Activated CD8-positive, alpha-beta T cell treated with anti-CD3 and anti-CD28 coated beads, Interleukin-2, amount 10 ng/mL, durations not matched to agents 7 days and 5 days (primary cell): ENCODE results near the gene PRSS57. TPM values are rescaled to one million over a fixed set of nuclear protein-coding genes. Genes with fewer than 3 reads are reported as not detected.
"Not testable (repeated sequence)": the region's sequence is repeated elsewhere in the genome, so short reads cannot be mapped to it uniquely, and the experiment has no call there.

ENCODE experiments used
- ATAC-seq: fragments of 150-1000 bp; cut with Tn5 transposase; one replicate; pipeline ENCODE4 v1.10.0; 2021; ENCODE audit warnings: moderate library complexity
- CTCF ChIA-PET: fragments of 350-600 bp; sonication (Branson Sonifier 250); formaldehyde crosslinking; loops from one replicate; lab custom pipeline; 2021; ENCODE audit warnings: antibody characterized with exemption; lab: Charles Lee
- POLR2A ChIA-PET: fragments of 350-600 bp; sonication (Branson Sonifier 250); formaldehyde crosslinking; loops from one replicate; lab custom pipeline; 2021; ENCODE audit warnings: antibody characterized with exemption; lab: Charles Lee
- DNase-seq: peaks from one replicate; pipeline ENCODE4 v3.0.0-alpha.2; 2020
- H3K27ac Mint-ChIP-seq: one replicate; pipeline ENCODE4 v1.8.0; 2021; ENCODE audit warnings: mild to moderate bottlenecking, mixed read lengths
- H3K27me3 Mint-ChIP-seq: one replicate; pipeline ENCODE4 v1.8.0; 2021; ENCODE audit warnings: low read depth, mixed read lengths
- H3K36me3 Mint-ChIP-seq: one replicate; pipeline ENCODE4 v1.8.0; 2021; ENCODE audit warnings: low read depth, mixed read lengths
- H3K4me1 Mint-ChIP-seq: one replicate; pipeline ENCODE4 v1.8.0; 2021; ENCODE audit warnings: low read depth, mixed read lengths
- H3K4me3 Mint-ChIP-seq: one replicate; pipeline ENCODE4 v1.8.0; 2021; ENCODE audit warnings: mild to moderate bottlenecking, mixed read lengths
- H3K9me3 Mint-ChIP-seq: one replicate; pipeline ENCODE4 v1.8.0; 2022; ENCODE audit warnings: mixed read lengths; ENCODE audit not compliant: insufficient read depth
- total RNA-seq, 2 experiments: library from RNA; stranded (reverse); gene quantifications; one replicate each; pipeline ENCODE4 v1.2.3, GENCODE V29; 2021

PRSS57 gene
- total RNA-seq, 2 experiments from 2014 or later = not detected

GRCh38 chr19:676339-677105, 18.7 kb downstream of the PRSS57 start, which contains the start of gene FSTL3:
FSTL3 (plus strand) TSS chr19:676392; CDS start chr19:676424, 32 bp downstream.
- Mint-ChIP-seq H3K27ac (no peak within 1 kb of the TSS), H3K4me1 (peaks cover 9% of the 10 kb centered on the region), H3K27me3 (peaks cover 17% of the 10 kb centered on the region), H3K9me3 (no peaks in the 10 kb centered on the region), H3K36me3 (no peaks in the 10 kb centered on the region), H3K4me3 (no peak within 1 kb of the TSS)
- ATAC-seq (no peak), DNase-seq (no peak)
- CTCF ChIA-PET = no interaction called here
- POLR2A ChIA-PET = no interaction called here

GRCh38 chr19:676007-676338, 19.3 kb downstream of the PRSS57 start:
- Mint-ChIP-seq H3K4me1 (peaks cover 6% of the 10 kb centered on the region), H3K27me3 (peaks cover 17% of the 10 kb centered on the region), H3K36me3 (no peaks in the 10 kb centered on the region), H3K4me3 (no peak overlapping the region), H3K9me3 (no peaks in the 10 kb centered on the region), H3K27ac (no peak overlapping the region)
- ATAC-seq (no peak), DNase-seq (no peak)
- CTCF ChIA-PET = no interaction called here
- POLR2A ChIA-PET = no interaction called here

GRCh38 chr19:674282-675151, 20.7 kb downstream of the PRSS57 start:
- peaks cover 3% of the 10 kb centered on the region for H3K4me1 Mint-ChIP-seq
- ATAC-seq = no peak
- no peaks in the 10 kb centered on the region for H3K36me3 Mint-ChIP-seq
- H3K9me3 Mint-ChIP-seq = no peaks in the 10 kb centered on the region
- no peak for DNase-seq
- peaks cover 17% of the 10 kb centered on the region for H3K27me3 Mint-ChIP-seq
- H3K27ac Mint-ChIP-seq = no peak overlapping the region
- CTCF ChIA-PET = no interaction called here
- POLR2A ChIA-PET = no interaction called here
- H3K4me3 Mint-ChIP-seq = no peak overlapping the region

GRCh38 chr19:670609-671075, 24.6 kb downstream of the PRSS57 start:
- H3K4me1 Mint-ChIP-seq = no peaks in the 10 kb centered on the region
- H3K36me3 Mint-ChIP-seq = no peaks in the 10 kb centered on the region
- no peak overlapping the region for H3K4me3 Mint-ChIP-seq
- DNase-seq (no peak), ATAC-seq (peak; percentile 41)
- POLR2A ChIA-PET = no interaction called here
- H3K27ac Mint-ChIP-seq = no peak overlapping the region
- CTCF ChIA-PET = interaction anchor here (1.1 kb wide), 1 partner anchor 64 kb away, joined by 3 read pairs; no protein-coding TSS in a partner anchor
- no peaks in the 10 kb centered on the region for H3K9me3 Mint-ChIP-seq
- peaks cover 21% of the 10 kb centered on the region for H3K27me3 Mint-ChIP-seq

- Mint-ChIP-seq H3K4me1 (peaks cover 13% of the 10 kb centered on the region), H3K27me3 (peaks cover 11% of the 10 kb centered on the region)
- H3K27ac Mint-ChIP-seq, DNase-seq, ATAC-seq, POLR2A ChIA-PET, H3K4me3 Mint-ChIP-seq, H3K36me3 Mint-ChIP-seq, H3K9me3 Mint-ChIP-seq: not testable (repeated sequence)
- CTCF ChIA-PET = interaction anchor here (1.3 kb wide), 1 partner anchor 65 kb away, joined by 4 read pairs; no protein-coding TSS in a partner anchor
Observed at GRCh38 chr19:668675-669434, 26.4 kb downstream of the PRSS57 start.

GRCh38 chr19:666985-667573, 28.2 kb downstream of the PRSS57 start:
- DNase-seq, ATAC-seq, H3K36me3 Mint-ChIP-seq, POLR2A ChIA-PET, H3K4me3 Mint-ChIP-seq, CTCF ChIA-PET, H3K27ac Mint-ChIP-seq, H3K9me3 Mint-ChIP-seq: not testable (repeated sequence)
- Mint-ChIP-seq H3K4me1 (peaks cover 19% of the 10 kb centered on the region), H3K27me3 (peaks cover 10% of the 10 kb centered on the region)

GRCh38 chr19:664913-665443, 30.3 kb downstream of the PRSS57 start:
- H3K27ac Mint-ChIP-seq = no peak overlapping the region
- CTCF ChIA-PET = no interaction called here
- H3K9me3 Mint-ChIP-seq = no peaks in the 10 kb centered on the region
- ATAC-seq = no peak
- peaks cover 33% of the 10 kb centered on the region for H3K4me1 Mint-ChIP-seq
- H3K4me3 Mint-ChIP-seq = peak overlapping the region; percentile 42
- H3K27me3 Mint-ChIP-seq = peaks cover 10% of the 10 kb centered on the region
- peak; percentile 78 for DNase-seq
- peaks cover 15% of the 10 kb centered on the region for H3K36me3 Mint-ChIP-seq
- POLR2A ChIA-PET = no interaction called here

GRCh38 chr19:663682-664117, 31.6 kb downstream of the PRSS57 start:
- Mint-ChIP-seq H3K27ac (peak overlapping the region; percentile 87), H3K36me3 (peaks cover 15% of the 10 kb centered on the region), H3K9me3 (no peaks in the 10 kb centered on the region), H3K4me3 (peak overlapping the region; percentile 70), H3K4me1 (peaks cover 42% of the 10 kb centered on the region), H3K27me3 (peaks cover 4% of the 10 kb centered on the region)
- no peak for ATAC-seq
- ChIA-PET CTCF (interaction anchor here (0.9 to 1.9 kb wide), 5 partner anchors 15 to 153 kb away, joined by 3 to 14 read pairs (median 3); no protein-coding TSS in a partner anchor), POLR2A (interaction anchor here (0.5 to 2.2 kb wide), 7 partner anchors 16 to 605 kb away, joined by 3 to 10 read pairs (median 3); partner anchors contain the start of genes CIRBP and POLRMT)
- DNase-seq = no peak

- peaks cover 2% of the 10 kb centered on the region for H3K27me3 Mint-ChIP-seq
- no peaks in the 10 kb centered on the region for H3K9me3 Mint-ChIP-seq
- ChIA-PET POLR2A (interaction anchor here (0.5 to 2.2 kb wide), 7 partner anchors 17 to 606 kb away, joined by 3 to 10 read pairs (median 3); partner anchors contain the start of genes CIRBP and POLRMT), CTCF (interaction anchor here (0.9 to 1.9 kb wide), 5 partner anchors 16 to 152 kb away, joined by 3 to 14 read pairs (median 3); no protein-coding TSS in a partner anchor)
- H3K36me3 Mint-ChIP-seq = peaks cover 15% of the 10 kb centered on the region
- H3K4me1 Mint-ChIP-seq = peaks cover 42% of the 10 kb centered on the region
- peak within 1 kb of the TSS; percentile 97 for H3K27ac Mint-ChIP-seq
- DNase-seq = peak; percentile 94
- peak within 1 kb of the TSS; percentile 98 for H3K4me3 Mint-ChIP-seq
- ATAC-seq = peak; percentile 56
Observed at GRCh38 chr19:662962-663681, 32.1 kb downstream of the PRSS57 start, which contains the start of gene RNF126. RNF126 (minus strand) TSS chr19:663214; CDS start chr19:663121, 93 bp downstream.
